GM12873 (cell line): Measurements from ENCODE around the gene GRID2.

Experiments used
- CTCF ChIP-seq: IDR thresholded peaks from 2 replicates; pipeline ENCODE4 v1.5.1; 2012; ENCODE audit warnings: low read depth, mild to moderate bottlenecking, moderate library complexity, low read length, control low read depth; ENCODE audit not compliant: insufficient read depth; ENCODE audit errors: missing control alignments

Gene GRID2

GRCh38 chr4:92735025-92735665 lies 431.4 kb downstream of the GRID2 start:
- no peak for TF ChIP-seq CTCF

- no peak for TF ChIP-seq CTCF
Measured at GRCh38 chr4:92760433-92760832, 456.7 kb downstream of the GRID2 start.

GRCh38 chr4:92776080-92776479 lies 472.3 kb downstream of the GRID2 start:
- TF ChIP-seq CTCF: no peak

DNA sequence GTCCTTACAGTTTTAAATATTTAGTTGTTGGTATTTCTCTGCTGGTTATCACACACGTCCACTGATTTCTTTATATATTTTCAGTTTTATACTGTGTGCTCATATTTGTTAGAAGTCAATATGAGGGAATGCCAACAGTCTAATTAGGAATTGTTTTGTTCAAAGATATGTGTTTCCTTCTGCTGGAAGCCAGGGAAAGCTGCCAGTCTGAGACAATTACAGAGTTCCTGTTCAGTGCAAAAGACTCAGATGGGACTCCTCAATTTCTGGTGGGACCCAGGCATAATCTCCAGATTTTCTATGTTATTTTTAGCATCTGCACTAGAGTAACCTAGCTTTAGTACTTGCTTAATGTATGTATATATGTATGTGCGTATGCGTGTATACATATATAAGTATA lies 486.0 kb downstream of the GRID2 start:
- TF ChIP-seq CTCF: no peak

GRCh38 chr4:92791871-92792440 lies 488.2 kb downstream of the GRID2 start:
- TF ChIP-seq CTCF: no peak

DNA sequence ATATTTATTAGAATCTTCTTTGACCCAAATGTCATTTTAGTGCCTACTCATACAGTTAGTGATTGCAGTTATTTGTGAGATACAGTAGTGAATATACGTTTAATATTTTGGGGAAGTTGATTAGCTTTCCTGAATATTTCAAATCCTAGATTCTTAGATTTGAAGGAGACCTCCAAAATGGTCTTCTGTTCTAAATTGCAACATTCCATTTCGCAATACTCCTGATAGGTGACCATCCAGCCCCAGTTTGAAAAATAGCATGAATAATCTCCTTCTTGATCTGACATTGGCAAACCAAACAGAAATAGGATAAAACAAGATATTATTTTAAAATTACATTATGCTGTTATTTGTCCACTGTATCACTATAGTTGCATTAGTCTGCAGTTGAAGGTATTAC lies 505.6 kb downstream of the GRID2 start:
- no peak for TF ChIP-seq CTCF

DNA sequence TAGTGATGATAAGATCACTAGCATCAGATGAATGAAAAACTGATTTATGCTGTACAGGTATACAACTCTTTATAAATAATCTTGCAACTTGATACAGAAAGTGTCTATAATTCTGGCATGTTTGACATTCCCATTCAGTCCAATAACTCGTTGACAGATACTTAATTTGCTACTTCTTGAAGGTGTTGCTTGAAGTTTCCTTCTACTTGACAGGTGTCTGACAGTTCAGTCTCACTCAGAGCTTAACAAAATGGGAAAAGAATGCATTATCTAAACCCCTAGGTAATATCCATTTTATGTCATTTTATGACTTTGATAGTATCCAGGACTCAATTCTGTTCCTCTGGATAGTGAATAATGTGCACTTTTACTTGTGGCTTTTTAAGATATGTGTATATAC lies 508.9 kb downstream of the GRID2 start:
- TF ChIP-seq CTCF: no peak
